DMS114 treated with DMSO at 0.1 percent for 48 hours (cell line): ENCODE data around the gene MCTS1.
"Not testable (repeated sequence)": the region's sequence is repeated elsewhere in the genome, so short reads cannot be mapped to it uniquely, and the experiment has no call there.

Experiments
- DNase-seq: peaks from one replicate; lab custom pipeline; 2025; ENCODE audit not compliant: unreplicated experiment; lab: John Stamatoyannopoulos, UW

The MCTS1 gene

GRCh38 chrX:120629667-120630537 is 26.0 kb downstream of the MCTS1 start, which contains the start of gene C1GALT1C1:
Gene C1GALT1C1 (minus strand): TSS chrX:120630054. CDS start chrX:120627166, 2,888 bp downstream.
- peak; percentile 79 for DNase-seq

GRCh38 chrX:120638619-120639018 is 34.7 kb downstream of the MCTS1 start:
- no peak for DNase-seq

- no peak for DNase-seq
Measured at GRCh38 chrX:120642871-120643270, 39.0 kb downstream of the MCTS1 start.

GRCh38 chrX:120647127-120647526 is 43.2 kb downstream of the MCTS1 start:
- DNase-seq, result no peak

GRCh38 chrX:120652256-120652655 is 48.4 kb downstream of the MCTS1 start:
- not testable (repeated sequence) for DNase-seq

- no peak for DNase-seq
Measured at GRCh38 chrX:120653000-120653399, 49.1 kb downstream of the MCTS1 start.

GRCh38 chrX:120660637-120661036 is 56.7 kb downstream of the MCTS1 start:
- DNase-seq, result no peak
